ENCODE results near the gene AMZ2. TPM values are rescaled to one million over a fixed set of nuclear protein-coding genes. Genes with fewer than 3 reads are reported as not detected.

Gene AMZ2, protein sequence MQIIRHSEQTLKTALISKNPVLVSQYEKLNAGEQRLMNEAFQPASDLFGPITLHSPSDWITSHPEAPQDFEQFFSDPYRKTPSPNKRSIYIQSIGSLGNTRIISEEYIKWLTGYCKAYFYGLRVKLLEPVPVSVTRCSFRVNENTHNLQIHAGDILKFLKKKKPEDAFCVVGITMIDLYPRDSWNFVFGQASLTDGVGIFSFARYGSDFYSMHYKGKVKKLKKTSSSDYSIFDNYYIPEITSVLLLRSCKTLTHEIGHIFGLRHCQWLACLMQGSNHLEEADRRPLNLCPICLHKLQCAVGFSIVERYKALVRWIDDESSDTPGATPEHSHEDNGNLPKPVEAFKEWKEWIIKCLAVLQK
- polyA plus RNA-seq (2013), result 102 and 110 TPM in 2 replicates

DNA sequence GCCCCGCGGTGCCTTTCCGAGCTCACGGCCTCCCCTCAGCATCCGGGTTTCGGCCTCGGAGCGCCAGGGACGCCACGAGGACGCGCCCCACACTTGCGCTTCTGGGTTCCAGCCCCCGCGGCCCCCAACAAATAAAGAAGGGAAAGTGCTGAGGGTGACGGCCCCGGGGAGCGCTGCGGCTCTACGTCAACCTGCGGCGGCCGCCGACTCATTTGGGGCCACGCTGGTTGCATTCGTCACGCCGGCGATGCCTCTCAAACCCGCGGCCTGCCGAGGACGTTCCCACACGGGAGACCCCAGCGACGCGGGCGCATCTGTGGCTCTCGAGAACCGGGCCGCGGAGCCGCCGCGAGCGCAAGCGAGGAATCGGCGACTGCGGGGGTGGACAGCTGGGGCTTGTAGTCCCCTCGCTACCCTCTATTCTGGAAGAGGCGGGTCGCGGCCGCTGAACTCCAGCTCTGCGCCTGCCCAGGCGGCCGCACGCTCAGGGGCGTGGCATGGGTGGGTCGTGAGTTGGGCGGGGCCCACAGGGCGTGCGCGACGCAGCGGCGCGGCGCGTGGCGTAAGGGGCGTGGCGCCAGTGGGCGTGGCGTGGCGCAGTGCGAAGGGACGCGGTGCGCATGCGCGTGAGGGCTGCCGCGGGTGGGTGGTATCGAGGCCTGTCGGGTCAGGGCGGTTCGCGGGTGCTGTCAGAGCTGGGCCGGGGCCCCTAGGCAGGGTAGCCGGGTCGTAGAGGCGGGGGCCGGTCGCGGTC is at the start of gene AMZ2:
AMZ2 (plus strand) TSS at position 599 of the 754 bp plus-strand sequence. CDS start 2,145 bp downstream, outside the sequence.
- H2AFZ ChIP-seq (ENCODE audit: insufficient read depth, low read length, poor library complexity), result peak within 1 kb of the TSS; percentile 53
- no peak within 1 kb of the TSS for H2BK12ac ChIP-seq (ENCODE audit: low read length)
- DNase-seq, result peak; percentile 91 to 98
- peak within 1 kb of the TSS; percentile 51 for H3K27ac ChIP-seq (ENCODE audit: low read depth, low read length)
- peak within 1 kb of the TSS; percentile 67 for H4K12ac ChIP-seq (ENCODE audit: low read depth, low read length)
- peaks cover 10% of the 10 kb centered on the region for H3K79me1 ChIP-seq (ENCODE audit: low read length)
- peak within 1 kb of the TSS; percentile 88 for H4K8ac ChIP-seq (ENCODE audit: low read depth, low read length)
- H3K23ac ChIP-seq (ENCODE audit: low read length), result no peak within 1 kb of the TSS
- peak within 1 kb of the TSS; percentile 83 for H3K4me3 ChIP-seq (ENCODE audit: low read depth, low read length)
- H4K91ac ChIP-seq (ENCODE audit: low read depth, low read length), result peak within 1 kb of the TSS; percentile 63
- H3K14ac ChIP-seq (ENCODE audit: low read length), result peak within 1 kb of the TSS; percentile 84
- no CpG with 5 or more reads among the region's 97 CpGs for WGBS (ENCODE audit: extremely low coverage, insufficient coverage, insufficient read length)
- peak within 1 kb of the TSS; percentile 65 for H3K4ac ChIP-seq (ENCODE audit: low read depth, low read length)
- H2AK5ac ChIP-seq (ENCODE audit: low read length), result peak within 1 kb of the TSS; percentile 37
- peaks cover 9% of the 10 kb centered on the region for H3K79me2 ChIP-seq (ENCODE audit: control insufficient read depth, insufficient read depth, low read length, poor library complexity)
- peak within 1 kb of the TSS; percentile 39 for H2BK120ac ChIP-seq (ENCODE audit: insufficient read depth, low read length, poor library complexity)
- peaks cover 4% of the 10 kb centered on the region in 2 experiments for H3K4me1 ChIP-seq (ENCODE audit: control insufficient read depth in 1 of 2, insufficient read depth in 2 of 2, low read length in 2 of 2)
- H3K9ac ChIP-seq (ENCODE audit: low read length), result peak within 1 kb of the TSS; percentile 87
- no peaks in the 10 kb centered on the region for H3K27me3 ChIP-seq (ENCODE audit: insufficient read depth, low read length)
- H3K36me3 ChIP-seq (ENCODE audit: control insufficient read depth in 1 of 2, insufficient read depth in 2 of 2, low read length in 2 of 2), result peaks cover 2 to 3% of the 10 kb centered on the region in 2 experiments
- H2BK5ac ChIP-seq (ENCODE audit: low read depth, low read length, poor library complexity), result peak within 1 kb of the TSS; percentile 34
- H3K18ac ChIP-seq (ENCODE audit: low read length), result peak within 1 kb of the TSS; percentile 44
- no peaks in the 10 kb centered on the region for H3K9me3 ChIP-seq (ENCODE audit: insufficient read depth, low read depth, low read length)
- peak within 1 kb of the TSS; percentile 73 for H3K4me2 ChIP-seq (ENCODE audit: low read length)

DNA sequence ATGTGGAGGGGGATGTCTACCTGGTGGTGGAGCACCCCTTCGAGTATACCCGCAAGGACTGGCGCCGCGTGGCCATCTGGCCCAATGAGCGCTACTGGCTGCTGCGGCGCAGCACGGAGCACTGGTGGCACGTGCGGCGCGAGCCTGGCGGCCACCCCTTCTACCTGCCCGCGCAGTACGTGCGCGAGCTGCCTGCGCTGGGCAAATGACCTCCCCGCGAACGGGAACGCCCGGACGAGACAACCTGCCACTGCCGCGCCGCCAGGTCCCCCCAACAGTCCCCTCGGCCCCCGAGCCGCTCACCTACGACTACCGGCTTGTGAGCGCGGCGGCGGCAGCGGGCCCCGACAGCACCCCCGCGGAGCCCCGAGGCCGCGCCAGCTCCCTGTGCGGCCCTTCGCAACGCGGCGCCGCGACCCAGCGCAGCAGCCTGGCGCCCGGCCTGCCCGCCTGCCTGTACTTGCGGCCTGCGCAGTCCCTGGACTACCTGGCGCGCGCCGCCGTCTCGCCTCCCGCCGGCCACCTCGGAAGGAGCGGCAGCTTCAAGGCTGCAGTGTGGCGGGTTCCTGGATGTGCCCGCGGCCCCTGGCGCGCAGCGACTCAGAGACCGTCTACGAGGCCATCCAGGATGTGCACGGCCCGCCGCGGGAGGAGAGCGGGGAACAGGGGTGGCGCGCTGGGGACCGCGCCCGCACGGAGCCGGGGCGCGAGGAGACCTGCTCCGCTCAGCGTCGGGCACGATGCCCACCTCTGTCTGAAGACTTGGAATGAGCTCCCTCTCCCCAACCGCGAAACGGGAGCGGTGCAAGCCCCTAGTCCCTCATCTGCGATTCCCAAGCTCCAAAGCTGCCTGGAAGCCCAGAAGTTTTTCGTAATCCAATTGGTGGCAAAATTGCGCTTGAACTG is 48.7 kb upstream of the AMZ2 start:
- no peaks in the 10 kb centered on the region for H3K79me2 ChIP-seq (ENCODE audit: control insufficient read depth, insufficient read depth, low read length, poor library complexity)
- no peak overlapping the region for H3K27ac ChIP-seq (ENCODE audit: low read depth, low read length)
- H3K23ac ChIP-seq (ENCODE audit: low read length), result no peak overlapping the region
- no peak overlapping the region for H4K12ac ChIP-seq (ENCODE audit: low read depth, low read length)
- DNase-seq, result peak; percentile 32 to 52
- peak overlapping the region; percentile 35 for H3K4me3 ChIP-seq (ENCODE audit: low read depth, low read length)
- H3K79me1 ChIP-seq (ENCODE audit: low read length), result no peaks in the 10 kb centered on the region
- H3K36me3 ChIP-seq (ENCODE audit: control insufficient read depth in 1 of 2, insufficient read depth in 2 of 2, low read length in 2 of 2), result no peaks in the 10 kb centered on the region
- no peak overlapping the region for H2BK12ac ChIP-seq (ENCODE audit: low read length)
- WGBS (ENCODE audit: extremely low coverage, insufficient coverage, insufficient read length), result no CpG with 5 or more reads among the region's 101 CpGs
- no peak overlapping the region for H3K18ac ChIP-seq (ENCODE audit: low read length)
- peaks cover 40% of the 10 kb centered on the region for H3K27me3 ChIP-seq (ENCODE audit: insufficient read depth, low read length)
- no peak overlapping the region for H3K4ac ChIP-seq (ENCODE audit: low read depth, low read length)
- H4K91ac ChIP-seq (ENCODE audit: low read depth, low read length), result no peak overlapping the region
- H3K4me1 ChIP-seq (ENCODE audit: control insufficient read depth in 1 of 2, insufficient read depth in 2 of 2, low read length in 2 of 2), result peaks cover 28 to 32% of the 10 kb centered on the region in 2 experiments
- H3K9ac ChIP-seq (ENCODE audit: low read length), result no peak overlapping the region
- peak overlapping the region; percentile 35 for H2AFZ ChIP-seq (ENCODE audit: insufficient read depth, low read length, poor library complexity)
- no peak overlapping the region for H2BK120ac ChIP-seq (ENCODE audit: insufficient read depth, low read length, poor library complexity)
- H3K4me2 ChIP-seq (ENCODE audit: low read length), result peak overlapping the region; percentile 44
- no peak overlapping the region for H2BK5ac ChIP-seq (ENCODE audit: low read depth, low read length, poor library complexity)
- H3K14ac ChIP-seq (ENCODE audit: low read length), result no peak overlapping the region
- peak overlapping the region; percentile 19 for H2AK5ac ChIP-seq (ENCODE audit: low read length)
- no peak overlapping the region for H4K8ac ChIP-seq (ENCODE audit: low read depth, low read length)
- H3K9me3 ChIP-seq (ENCODE audit: insufficient read depth, low read depth, low read length), result peaks cover 15% of the 10 kb centered on the region

DNA sequence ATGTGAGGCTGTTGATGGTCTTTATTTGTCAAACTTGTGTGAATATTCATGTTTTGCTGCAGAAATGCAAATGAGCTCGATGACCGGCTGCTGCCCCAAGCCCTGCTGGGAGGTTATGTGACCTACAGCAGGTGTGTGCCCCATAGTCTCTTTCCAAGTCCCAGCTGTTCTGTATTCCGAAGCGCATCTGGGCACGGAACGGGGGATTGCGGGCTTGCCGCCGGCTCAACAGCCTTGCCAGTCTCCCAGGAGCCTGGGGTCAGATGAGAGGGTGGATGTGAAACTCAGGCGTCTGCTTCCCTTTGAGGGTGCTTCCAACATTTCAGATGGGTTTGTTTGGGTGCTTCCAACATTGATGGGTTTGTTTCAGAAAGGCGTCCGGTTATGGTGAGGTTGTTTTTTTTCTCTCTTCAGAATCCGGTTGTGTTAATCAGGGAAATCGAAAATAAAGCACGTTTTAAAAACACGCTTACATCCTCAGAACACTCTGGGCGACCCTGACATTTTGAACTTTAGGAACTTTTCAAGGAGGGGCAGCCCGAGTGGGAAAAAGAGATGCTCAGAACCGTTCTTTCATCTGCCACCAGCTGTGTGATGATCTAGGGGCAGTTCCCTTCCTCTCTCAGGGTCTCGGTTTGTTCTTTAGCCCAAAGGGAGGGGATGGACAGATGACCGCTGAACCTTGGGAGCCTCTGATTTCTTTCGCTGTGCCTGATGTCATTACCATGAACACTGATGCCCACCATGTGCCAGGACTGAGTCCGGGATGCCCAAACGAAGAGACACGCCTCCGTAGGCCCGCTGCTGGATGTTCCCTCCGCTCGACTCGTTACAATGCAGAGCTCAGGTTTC is 47.8 kb upstream of the AMZ2 start:
- Histone ChIP-seq H2BK120ac (ENCODE audit: insufficient read depth, low read length, poor library complexity) (no peak overlapping the region), H4K8ac (ENCODE audit: low read depth, low read length) (no peak overlapping the region), H2AK5ac (ENCODE audit: low read length) (no peak overlapping the region), H2AFZ (ENCODE audit: insufficient read depth, low read length, poor library complexity) (no peak overlapping the region), H3K4ac (ENCODE audit: low read depth, low read length) (no peak overlapping the region), H3K27me3 (ENCODE audit: insufficient read depth, low read length) (peaks cover 40% of the 10 kb centered on the region), H3K4me2 (ENCODE audit: low read length) (peak overlapping the region; percentile 55), H4K12ac (ENCODE audit: low read depth, low read length) (no peak overlapping the region), H3K36me3 (ENCODE audit: control insufficient read depth in 1 of 2, insufficient read depth in 2 of 2, low read length in 2 of 2) (no peaks in the 10 kb centered on the region), H3K79me1 (ENCODE audit: low read length) (no peaks in the 10 kb centered on the region), H3K27ac (ENCODE audit: low read depth, low read length) (no peak overlapping the region), H2BK12ac (ENCODE audit: low read length) (no peak overlapping the region), H3K23ac (ENCODE audit: low read length) (no peak overlapping the region), H3K18ac (ENCODE audit: low read length) (no peak overlapping the region), H4K91ac (ENCODE audit: low read depth, low read length) (no peak overlapping the region), H3K4me3 (ENCODE audit: low read depth, low read length) (no peak overlapping the region), H3K9ac (ENCODE audit: low read length) (no peak overlapping the region), H2BK5ac (ENCODE audit: low read depth, low read length, poor library complexity) (no peak overlapping the region), H3K4me1 (ENCODE audit: control insufficient read depth in 1 of 2, insufficient read depth in 2 of 2, low read length in 2 of 2) (peaks cover 28 to 32% of the 10 kb centered on the region in 2 experiments), H3K79me2 (ENCODE audit: control insufficient read depth, insufficient read depth, low read length, poor library complexity) (no peaks in the 10 kb centered on the region), H3K14ac (ENCODE audit: low read length) (no peak overlapping the region), H3K9me3 (ENCODE audit: insufficient read depth, low read depth, low read length) (peaks cover 15% of the 10 kb centered on the region)
- no CpG with 5 or more reads among the region's 30 CpGs for WGBS (ENCODE audit: extremely low coverage, insufficient coverage, insufficient read length)
- DNase-seq, result peak in 1 of 2 donors; percentile 3
